WI38 (cell line): ENCODE measurements around the gene VPS52.
"Not testable (repeated sequence)": the region's sequence is repeated elsewhere in the genome, so short reads cannot be mapped to it uniquely, and the experiment has no call there.

Experiments used
- H3K4me3 ChIP-seq: 2 replicates; pipeline ENCODE4 v1.5.1; 2011; ENCODE audit warnings: low read depth, mild to moderate bottlenecking, control low read depth, low read length
- TF ChIP-seq, protein P1 (sequence below): IDR thresholded peaks from 2 replicates; pipeline ENCODE4 v1.5.1; 2012; ENCODE audit warnings: low read depth, mild to moderate bottlenecking, control low read depth, low read length

The VPS52 gene

DNA sequence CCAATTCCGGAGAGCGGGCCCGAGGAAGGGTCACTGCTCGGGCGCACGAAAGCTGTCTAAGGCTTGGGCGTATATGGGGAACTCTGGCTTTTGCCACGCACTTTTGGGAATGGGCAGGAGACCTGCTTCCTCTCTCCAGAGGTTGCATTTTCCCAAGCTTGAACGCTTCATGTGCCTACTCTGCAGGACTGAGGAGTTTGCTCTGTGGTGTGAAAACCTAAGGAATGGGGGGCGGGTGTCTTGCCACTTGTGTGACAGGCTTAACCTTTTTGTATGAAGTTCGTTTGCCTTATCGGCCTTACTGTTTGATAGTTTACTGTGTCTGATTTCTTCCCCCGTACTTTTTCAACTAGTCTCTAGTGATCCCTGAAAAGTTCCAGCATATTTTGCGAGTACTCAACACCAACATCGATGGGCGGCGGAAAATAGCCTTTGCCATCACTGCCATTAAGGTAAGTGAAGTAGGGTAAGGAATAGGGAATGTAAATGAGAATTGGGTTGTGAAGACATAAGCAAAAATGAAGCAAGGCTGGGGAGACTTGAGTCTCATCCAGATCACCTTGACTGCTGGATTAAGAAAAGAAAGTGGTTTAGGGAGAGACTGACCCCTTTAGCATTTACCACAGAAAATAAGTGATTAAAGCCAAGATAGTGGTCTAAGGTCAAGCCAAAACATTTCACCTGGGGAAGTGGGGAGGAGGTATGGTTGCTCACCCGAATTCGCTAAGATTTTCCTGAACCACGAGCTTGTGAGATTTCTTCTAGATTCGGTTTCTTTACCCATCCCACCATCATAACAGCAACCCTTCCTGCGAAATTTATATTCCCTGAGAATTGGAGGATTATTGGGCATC is 826 bp upstream of the VPS52 start:
- TF ChIP-seq, protein P1, sequence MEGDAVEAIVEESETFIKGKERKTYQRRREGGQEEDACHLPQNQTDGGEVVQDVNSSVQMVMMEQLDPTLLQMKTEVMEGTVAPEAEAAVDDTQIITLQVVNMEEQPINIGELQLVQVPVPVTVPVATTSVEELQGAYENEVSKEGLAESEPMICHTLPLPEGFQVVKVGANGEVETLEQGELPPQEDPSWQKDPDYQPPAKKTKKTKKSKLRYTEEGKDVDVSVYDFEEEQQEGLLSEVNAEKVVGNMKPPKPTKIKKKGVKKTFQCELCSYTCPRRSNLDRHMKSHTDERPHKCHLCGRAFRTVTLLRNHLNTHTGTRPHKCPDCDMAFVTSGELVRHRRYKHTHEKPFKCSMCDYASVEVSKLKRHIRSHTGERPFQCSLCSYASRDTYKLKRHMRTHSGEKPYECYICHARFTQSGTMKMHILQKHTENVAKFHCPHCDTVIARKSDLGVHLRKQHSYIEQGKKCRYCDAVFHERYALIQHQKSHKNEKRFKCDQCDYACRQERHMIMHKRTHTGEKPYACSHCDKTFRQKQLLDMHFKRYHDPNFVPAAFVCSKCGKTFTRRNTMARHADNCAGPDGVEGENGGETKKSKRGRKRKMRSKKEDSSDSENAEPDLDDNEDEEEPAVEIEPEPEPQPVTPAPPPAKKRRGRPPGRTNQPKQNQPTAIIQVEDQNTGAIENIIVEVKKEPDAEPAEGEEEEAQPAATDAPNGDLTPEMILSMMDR, result no peak
- H3K4me3 ChIP-seq, result peak overlapping the region; percentile 75

DNA sequence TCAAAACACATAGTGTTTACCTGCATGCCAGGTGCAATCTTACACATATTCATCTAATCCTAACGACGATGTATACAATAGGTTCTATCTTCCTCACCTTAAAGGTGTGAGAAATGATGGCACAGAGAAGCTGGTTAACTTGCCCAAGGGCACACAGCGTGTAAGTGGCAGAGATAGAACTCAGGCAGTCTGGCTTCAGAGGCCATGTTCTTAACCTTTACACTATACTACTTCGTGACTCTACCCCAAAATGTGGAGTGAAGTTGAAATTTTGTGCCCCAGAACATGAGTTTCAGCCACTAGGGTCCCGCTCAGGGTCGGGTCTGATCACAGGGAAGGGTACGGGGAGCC is 584 bp downstream of the VPS52 start:
- H3K4me3 ChIP-seq, result peak overlapping the region; percentile 75
- TF ChIP-seq, protein P1, result no peak

DNA sequence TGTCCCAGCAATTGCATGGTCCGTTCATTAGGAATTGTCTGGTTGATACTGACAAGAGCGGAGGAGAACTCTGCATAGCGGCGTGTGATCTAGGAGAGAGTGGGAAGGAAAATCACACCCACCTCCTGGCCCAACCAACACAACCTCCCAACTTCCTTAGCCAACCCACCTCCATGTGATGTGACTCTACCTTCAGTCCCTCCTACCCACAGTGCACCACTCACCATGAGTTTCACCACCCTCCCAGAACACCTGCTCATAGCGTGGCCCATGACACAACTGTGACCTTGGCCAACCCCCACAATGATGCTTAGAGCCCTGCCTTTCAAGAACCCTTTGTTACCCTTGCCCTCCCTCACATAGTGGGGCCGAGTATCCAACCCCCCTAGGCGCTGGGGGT is 7.7 kb downstream of the VPS52 start:
- TF ChIP-seq, protein P1, result no peak
- no peak overlapping the region for H3K4me3 ChIP-seq

DNA sequence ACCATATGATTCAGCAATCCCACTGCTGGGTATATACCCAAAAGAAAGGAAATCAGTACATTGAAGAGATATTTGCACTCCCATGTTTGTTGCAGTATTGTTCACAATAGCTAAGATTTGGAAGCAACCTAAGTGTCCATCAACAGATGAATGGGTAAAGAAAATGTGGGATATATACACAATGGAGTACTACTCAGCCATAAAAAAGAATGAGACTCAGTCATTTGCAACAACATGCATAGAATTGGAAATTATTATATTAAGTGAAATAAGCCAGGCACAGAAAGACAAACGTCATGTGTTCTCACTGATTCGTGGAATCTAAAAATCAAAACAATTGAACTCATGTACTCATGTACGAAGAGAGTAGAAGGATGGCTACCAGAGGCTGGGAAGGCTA is 9.2 kb downstream of the VPS52 start:
- not testable (repeated sequence) for H3K4me3 ChIP-seq

DNA sequence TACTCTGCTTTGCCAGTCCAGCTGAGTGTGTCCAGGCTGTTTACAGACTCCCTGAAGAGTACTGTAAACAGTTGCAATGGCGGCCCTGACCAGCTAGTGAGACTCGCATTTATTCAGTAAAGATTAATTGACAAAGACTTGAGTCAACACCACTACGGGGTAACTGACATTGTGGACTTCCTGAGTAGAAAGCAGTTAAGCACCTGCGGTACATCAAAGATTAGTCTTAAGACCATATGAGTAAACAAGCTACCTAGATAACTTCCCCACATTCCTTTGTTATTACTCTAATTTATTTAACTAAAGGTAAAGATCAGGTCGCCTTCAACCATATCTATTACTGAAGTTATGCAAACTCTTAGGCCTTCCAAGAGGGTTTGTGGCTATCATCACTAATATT is 12.6 kb downstream of the VPS52 start:
- no peak overlapping the region for H3K4me3 ChIP-seq
- TF ChIP-seq, protein P1, result no peak

DNA sequence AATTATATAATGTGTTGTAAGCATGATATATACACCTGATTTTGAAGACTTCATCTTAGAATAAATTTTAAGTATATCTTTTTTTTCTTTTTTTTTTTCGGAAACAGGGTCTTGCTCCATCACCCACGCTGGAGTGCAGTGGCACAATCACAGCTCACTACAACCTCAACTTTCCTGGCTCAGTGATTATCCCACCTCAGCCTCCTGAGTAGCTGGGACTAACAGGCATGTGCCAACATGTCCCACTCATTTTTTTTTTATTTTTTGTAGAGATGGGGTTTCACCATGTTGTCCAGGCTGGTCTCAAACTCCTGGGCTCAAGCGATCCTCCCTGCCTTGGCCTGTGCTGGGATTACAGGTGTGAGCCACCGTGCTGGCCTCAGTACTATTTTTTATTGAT is 17.1 kb downstream of the VPS52 start:
- TF ChIP-seq, protein P1, result no peak
- no peak overlapping the region for H3K4me3 ChIP-seq

DNA sequence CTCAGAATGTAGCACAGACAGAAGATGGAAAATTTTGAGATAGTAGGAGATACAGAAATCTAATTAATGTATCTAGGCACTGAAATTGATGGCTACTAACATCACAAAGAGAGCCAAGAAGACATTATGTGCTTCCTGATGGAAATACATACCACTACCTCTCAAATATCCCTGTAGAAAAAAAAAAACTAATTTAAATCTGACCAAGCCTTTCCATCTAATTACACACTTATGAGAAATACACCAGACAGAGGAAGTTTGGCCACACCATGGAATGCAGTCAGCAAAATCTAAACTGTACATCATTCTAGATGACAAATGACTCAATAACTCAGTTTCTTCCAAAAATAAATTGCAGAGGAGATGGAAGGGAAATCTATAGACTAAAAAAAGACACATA is 18.9 kb downstream of the VPS52 start:
- TF ChIP-seq, protein P1, result no peak
- no peak overlapping the region for H3K4me3 ChIP-seq
